Testis (tissue), 2 donors: Measurements from ENCODE around the gene TIPRL.

Experiments
- POLR2A ChIP-seq: fragments of 450-650 bp; IDR thresholded peaks from one replicate; pipeline ENCODE4 v1.6.1; 2017; ENCODE audit warnings: antibody characterized with exemption, mild to moderate bottlenecking, moderate library complexity
- TF ChIP-seq, protein P1 (sequence below), 3 experiments: fragments of 450-650 bp in 2 of 3; fragments of 200-600 bp in 1 of 3; sonication (generic) in 1 of 3; IDR thresholded peaks; one replicate each; pipeline ENCODE4 v1.5.1; 2016 to 2019; ENCODE audit warnings: antibody characterized with exemption in 3 of 3, mild to moderate bottlenecking in 2 of 3, moderate library complexity in 1 of 3

DNA sequence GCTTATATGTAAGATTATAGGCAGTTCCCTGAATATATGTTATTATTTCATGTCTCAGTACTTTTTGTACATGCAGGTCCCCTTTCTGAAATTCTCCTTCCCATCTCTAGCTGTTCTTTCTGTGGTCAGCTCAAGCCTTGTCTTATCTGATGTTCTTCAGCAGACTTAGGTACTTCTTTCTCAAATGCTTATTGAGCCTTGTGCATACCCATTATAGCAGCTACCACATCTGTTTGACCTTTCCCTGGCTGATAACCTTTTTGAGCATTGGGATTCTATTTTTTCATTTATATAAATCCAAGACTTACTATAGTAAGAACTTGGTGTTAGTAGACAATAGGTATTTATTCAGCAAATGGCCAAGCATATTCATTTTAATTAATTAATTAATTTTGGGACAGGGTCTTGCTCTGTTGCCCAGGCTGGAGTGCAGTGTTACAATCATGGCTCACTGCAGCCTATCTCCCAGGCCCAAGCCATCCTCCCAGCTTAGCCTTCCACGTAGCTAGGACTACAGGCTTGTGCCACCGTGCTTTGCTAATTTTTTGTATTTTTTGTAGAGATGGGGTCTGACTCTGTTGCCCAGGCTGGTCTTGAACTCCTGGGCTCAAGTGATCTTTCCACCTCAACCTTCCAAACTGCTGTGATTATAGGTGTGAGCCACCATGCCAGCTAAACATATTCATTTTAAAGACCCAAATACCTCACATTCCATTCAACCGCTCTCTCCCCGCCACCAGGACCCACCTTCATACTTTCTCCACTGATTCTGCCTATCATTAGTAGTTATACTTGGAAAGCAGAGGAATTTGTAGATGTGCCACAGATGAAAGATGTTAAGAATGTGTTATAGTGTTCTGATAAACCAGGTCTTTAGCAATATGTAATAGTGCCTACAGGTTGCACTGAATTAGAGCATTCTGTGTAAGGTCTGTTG is 16.7 kb downstream of the TIPRL start:
- TF ChIP-seq, protein P1, sequence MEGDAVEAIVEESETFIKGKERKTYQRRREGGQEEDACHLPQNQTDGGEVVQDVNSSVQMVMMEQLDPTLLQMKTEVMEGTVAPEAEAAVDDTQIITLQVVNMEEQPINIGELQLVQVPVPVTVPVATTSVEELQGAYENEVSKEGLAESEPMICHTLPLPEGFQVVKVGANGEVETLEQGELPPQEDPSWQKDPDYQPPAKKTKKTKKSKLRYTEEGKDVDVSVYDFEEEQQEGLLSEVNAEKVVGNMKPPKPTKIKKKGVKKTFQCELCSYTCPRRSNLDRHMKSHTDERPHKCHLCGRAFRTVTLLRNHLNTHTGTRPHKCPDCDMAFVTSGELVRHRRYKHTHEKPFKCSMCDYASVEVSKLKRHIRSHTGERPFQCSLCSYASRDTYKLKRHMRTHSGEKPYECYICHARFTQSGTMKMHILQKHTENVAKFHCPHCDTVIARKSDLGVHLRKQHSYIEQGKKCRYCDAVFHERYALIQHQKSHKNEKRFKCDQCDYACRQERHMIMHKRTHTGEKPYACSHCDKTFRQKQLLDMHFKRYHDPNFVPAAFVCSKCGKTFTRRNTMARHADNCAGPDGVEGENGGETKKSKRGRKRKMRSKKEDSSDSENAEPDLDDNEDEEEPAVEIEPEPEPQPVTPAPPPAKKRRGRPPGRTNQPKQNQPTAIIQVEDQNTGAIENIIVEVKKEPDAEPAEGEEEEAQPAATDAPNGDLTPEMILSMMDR (IDR thresholded peaks at IDR 0.05) = no peak
- TF ChIP-seq POLR2A = no peak
